H9 (cell line): ENCODE results near the gene TOR3A. TPM values are rescaled to one million over a fixed set of nuclear protein-coding genes. Genes with fewer than 3 reads are reported as not detected.

ENCODE experiments used
- DNase-seq: peaks from one replicate; pipeline ENCODE4 v3.0.0-alpha.2; 2017
- H2AFZ ChIP-seq: one replicate; pipeline ENCODE4 v1.6.1; 2013; ENCODE audit warnings: mild to moderate bottlenecking, low read length, control low read depth, moderate library complexity
- H2AK5ac ChIP-seq: 2 replicates; pipeline ENCODE4 v1.6.1; 2013; ENCODE audit warnings: low read length, control low read depth, mixed read lengths; ENCODE audit not compliant: insufficient read length
- H2BK120ac ChIP-seq: one replicate; pipeline ENCODE4 v1.6.1; 2013; ENCODE audit warnings: low read depth, mild to moderate bottlenecking, low read length, control low read depth, inconsistent platforms; ENCODE audit not compliant: poor library complexity, severe bottlenecking
- H2BK12ac ChIP-seq: 2 replicates; pipeline ENCODE4 v1.6.1; 2013; ENCODE audit warnings: low read length, control low read depth, mixed read lengths, low read depth; ENCODE audit not compliant: insufficient read length
- H2BK15ac ChIP-seq: 2 replicates; pipeline ENCODE4 v1.6.1; 2013; ENCODE audit warnings: low read depth, low read length, control low read depth
- H2BK20ac ChIP-seq: one replicate; pipeline ENCODE4 v1.6.1; 2013; ENCODE audit warnings: low read depth, mild to moderate bottlenecking, low read length, control low read depth, inconsistent platforms; ENCODE audit not compliant: poor library complexity, severe bottlenecking
- H2BK5ac ChIP-seq: 2 replicates; pipeline ENCODE4 v1.6.1; 2013; ENCODE audit warnings: low read length, control low read depth, mixed read lengths; ENCODE audit not compliant: insufficient read length
- H3K14ac ChIP-seq: 2 replicates; pipeline ENCODE4 v1.6.1; 2013; ENCODE audit warnings: low read length, control low read depth; ENCODE audit not compliant: insufficient read depth
- H3K18ac ChIP-seq: 2 replicates; pipeline ENCODE4 v1.6.1; 2013; ENCODE audit warnings: low read depth, mild to moderate bottlenecking, mixed read lengths, low read length, control low read depth; ENCODE audit not compliant: insufficient read length
- H3K23ac ChIP-seq: 2 replicates; pipeline ENCODE4 v1.6.1; 2013; ENCODE audit warnings: low read length, control low read depth, mixed read lengths, low read depth; ENCODE audit not compliant: insufficient read length
- H3K23me2 ChIP-seq: 2 replicates; pipeline ENCODE4 v1.6.1; 2013; ENCODE audit warnings: low read depth, mild to moderate bottlenecking, mixed read lengths, low read length, control low read depth; ENCODE audit not compliant: insufficient read length, poor library complexity, severe bottlenecking
- H3K27ac ChIP-seq: 2 replicates; pipeline ENCODE4 v1.5.1; 2013; ENCODE audit warnings: low read length, control low read depth, mixed read lengths, low read depth; ENCODE audit not compliant: insufficient read length
- H3K27me3 ChIP-seq: 2 replicates; pipeline ENCODE4 v1.6.1; 2013; ENCODE audit warnings: low read length, control low read depth, inconsistent platforms; ENCODE audit not compliant: insufficient read depth
- H3K4ac ChIP-seq: 2 replicates; pipeline ENCODE4 v1.6.1; 2013; ENCODE audit warnings: low read depth, mild to moderate bottlenecking, control low read depth, inconsistent platforms, low read length, moderate library complexity
- H3K4me1 ChIP-seq: 2 replicates; pipeline ENCODE4 v1.6.1; 2013; ENCODE audit warnings: low read length, control low read depth, inconsistent platforms; ENCODE audit not compliant: insufficient read depth
- H3K4me2 ChIP-seq: 2 replicates; pipeline ENCODE4 v1.6.1; 2013; ENCODE audit warnings: low read length, control low read depth, mixed read lengths; ENCODE audit not compliant: insufficient read length, insufficient read depth
- H3K56ac ChIP-seq: 2 replicates; pipeline ENCODE4 v1.6.1; 2013; ENCODE audit warnings: low read depth, mild to moderate bottlenecking, mixed read lengths, low read length, control low read depth; ENCODE audit not compliant: insufficient read length
- H3K79me1 ChIP-seq: 2 replicates; pipeline ENCODE4 v1.6.1; 2013; ENCODE audit warnings: low read depth, mild to moderate bottlenecking, moderate library complexity, low read length, control low read depth, inconsistent platforms; ENCODE audit not compliant: insufficient read depth, poor library complexity, severe bottlenecking
- H3K79me2 ChIP-seq: 2 replicates; pipeline ENCODE4 v1.6.1; 2013; ENCODE audit warnings: low read length, control low read depth, inconsistent platforms; ENCODE audit not compliant: insufficient read depth
- H3K9ac ChIP-seq: 2 replicates; pipeline ENCODE4 v1.6.1; 2013; ENCODE audit warnings: low read length, control low read depth, mixed read lengths; ENCODE audit not compliant: insufficient read length; ENCODE audit errors: extremely low read depth
- H3K9me3 ChIP-seq: one replicate; pipeline ENCODE4 v1.6.1; 2013; ENCODE audit warnings: low read depth, low read length, inconsistent platforms; ENCODE audit not compliant: control insufficient read depth
- H3T11ph ChIP-seq: one replicate; pipeline ENCODE4 v1.6.1; 2013; ENCODE audit warnings: mild to moderate bottlenecking, low read length, control low read depth, inconsistent platforms
- H4K20me1 ChIP-seq: one replicate; pipeline ENCODE4 v1.6.1; 2013; ENCODE audit not compliant: control insufficient read depth, insufficient read length, insufficient read depth
- H4K5ac ChIP-seq: 2 replicates; pipeline ENCODE4 v1.6.1; 2013; ENCODE audit warnings: low read depth, mild to moderate bottlenecking, mixed read lengths, low read length, control low read depth; ENCODE audit not compliant: insufficient read length
- H4K8ac ChIP-seq: replicated peaks from 2 replicates; pipeline ENCODE4 v1.6.1; 2013; ENCODE audit warnings: low read length, control low read depth, mixed read lengths, low read depth; ENCODE audit not compliant: insufficient read length
- H4K91ac ChIP-seq: 2 replicates; pipeline ENCODE4 v1.6.1; 2013; ENCODE audit warnings: low read depth, mild to moderate bottlenecking, moderate library complexity, mixed read lengths, low read length, control low read depth; ENCODE audit not compliant: insufficient read length
- H3K27ac Mint-ChIP-seq, 3 experiments: 2 replicates in 2 of 3; 3 replicates in 1 of 3; pipeline ENCODE4 v1.8.0; 2020 to 2021; ENCODE audit warnings: mixed read lengths in 3 of 3, mild to moderate bottlenecking in 1 of 3, moderate library complexity in 1 of 3
- H3K27me3 Mint-ChIP-seq: 2 replicates; pipeline ENCODE4 v1.8.0; 2021; ENCODE audit warnings: low read depth, mild to moderate bottlenecking, moderate library complexity, mixed read lengths
- H3K36me3 Mint-ChIP-seq, 3 experiments: 2 replicates in 2 of 3; 3 replicates in 1 of 3; pipeline ENCODE4 v1.8.0; 2020 to 2021; ENCODE audit warnings: low read depth in 3 of 3, mixed read lengths in 3 of 3; ENCODE audit not compliant: insufficient read depth in 1 of 3
- H3K4me1 Mint-ChIP-seq, 2 experiments: 2 replicates each; pipeline ENCODE4 v1.8.0; 2020; ENCODE audit warnings: mixed read lengths in 2 of 2
- H3K4me3 Mint-ChIP-seq, 2 experiments: 2 replicates in 1 of 2; 3 replicates in 1 of 2; pipeline ENCODE4 v1.8.0; 2020 to 2021; ENCODE audit warnings: mild to moderate bottlenecking in 2 of 2, mixed read lengths in 2 of 2, moderate library complexity in 1 of 2
- H3K9me3 Mint-ChIP-seq, 2 experiments: 2 replicates in 1 of 2; 3 replicates in 1 of 2; pipeline ENCODE4 v1.8.0; 2020; ENCODE audit warnings: mild to moderate bottlenecking in 2 of 2, mixed read lengths in 2 of 2, moderate library complexity in 1 of 2
- CTCF ChIP-seq: fragments of 200-600 bp; sonication (generic); conservative IDR thresholded peaks from 3 replicates; pipeline ENCODE4 v1.8.0; 2021; ENCODE audit warnings: antibody characterized with exemption, mild to moderate bottlenecking
- WGBS: extraction: QIAGEN DNeasy Blood & Tissue Kit; methylation state at CpG from one replicate; pipeline ENCODE4 v1.1.7; 2013; ENCODE audit warnings: missing lambda C conversion rate, low lambda C conversion rate, mixed read lengths; ENCODE audit not compliant: insufficient read length; ENCODE audit errors: extremely low coverage; 5-methylcytosine and 5-hydroxymethylcytosine counted together
- total RNA-seq: library from RNA; stranded (reverse); gene quantifications from 2 replicates; pipeline ENCODE4 v1.2.1, GENCODE V29; 2021

Gene TOR3A
- total RNA-seq, 1 experiment from 2014 or later: 27.3 TPM

GRCh38 chr1:179101566-179101965, 19.7 kb downstream of the TOR3A start:
- H2BK15ac ChIP-seq: no peak overlapping the region
- H4K8ac ChIP-seq: no peak overlapping the region
- H3K27ac ChIP-seq: no peak overlapping the region
- no peak overlapping the region for H3T11ph ChIP-seq
- H2AK5ac ChIP-seq: no peak overlapping the region
- H3K23me2 ChIP-seq: no peaks in the 10 kb centered on the region
- H3K4ac ChIP-seq: no peak overlapping the region
- Mint-ChIP-seq H3K27ac (no peak overlapping the region), H3K4me3 (no peak overlapping the region; a peak in 1 of 5 replicates), H3K36me3 (peaks cover 0 to 36% (median 20%) of the 10 kb centered on the region in 3 experiments; a peak in 5 of 7 replicates), H3K4me1 (peaks cover 24% of the 10 kb centered on the region in 2 experiments), H3K27me3 (no peaks in the 10 kb centered on the region; the same call in 1 of the 2 replicates), H3K9me3 (no peaks in the 10 kb centered on the region)
- DNase-seq: no peak
- no peak overlapping the region for H4K5ac ChIP-seq
- no peak overlapping the region for H3K9ac ChIP-seq
- H3K4me1 ChIP-seq: peaks cover 3% of the 10 kb centered on the region; the same call in 1 of the 2 replicates
- no peak overlapping the region for H2BK20ac ChIP-seq
- no peak overlapping the region for H3K56ac ChIP-seq
- no peaks in the 10 kb centered on the region for H4K20me1 ChIP-seq
- WGBS: no CpG with 5 or more reads among the region's 4 CpGs
- no peaks in the 10 kb centered on the region for H3K79me1 ChIP-seq
- no peak overlapping the region for H4K91ac ChIP-seq
- no peak overlapping the region for H3K14ac ChIP-seq
- no peak for TF ChIP-seq CTCF
- H3K23ac ChIP-seq: no peak overlapping the region
- no peaks in the 10 kb centered on the region for H3K9me3 ChIP-seq
- H2BK12ac ChIP-seq: no peak overlapping the region
- no peak overlapping the region for H3K4me2 ChIP-seq
- no peak overlapping the region for H2BK5ac ChIP-seq
- no peaks in the 10 kb centered on the region for H3K27me3 ChIP-seq
- H2AFZ ChIP-seq: no peak overlapping the region
- H3K79me2 ChIP-seq: no peaks in the 10 kb centered on the region
- no peak overlapping the region for H2BK120ac ChIP-seq
- H3K18ac ChIP-seq: no peak overlapping the region
